NOMO-1 treated with dmso at 0.1 percent for 144 hours (cell line): Measurements from ENCODE around the gene FHOD3.

Experiments used
- DNase-seq: peaks from one replicate; lab custom pipeline; 2025; ENCODE audit not compliant: unreplicated experiment; lab: John Stamatoyannopoulos, UW

The FHOD3 gene

GRCh38 chr18:36509646-36510197, 212.2 kb downstream of the FHOD3 start:
- no peak for DNase-seq

- DNase-seq, result no peak
Measured at GRCh38 chr18:36511791-36512352, 214.4 kb downstream of the FHOD3 start.

- DNase-seq, result no peak
Measured at GRCh38 chr18:36513556-36513955, 216.0 kb downstream of the FHOD3 start.

GRCh38 chr18:36514778-36515177, 217.3 kb downstream of the FHOD3 start:
- no peak for DNase-seq

- DNase-seq, result no peak
Measured at GRCh38 chr18:36516258-36516657, 218.7 kb downstream of the FHOD3 start.

GRCh38 chr18:36516726-36517125, 219.2 kb downstream of the FHOD3 start:
- no peak for DNase-seq

- DNase-seq, result no peak
Measured at GRCh38 chr18:36518839-36519238, 221.3 kb downstream of the FHOD3 start.

- no peak for DNase-seq
Measured at GRCh38 chr18:36519358-36519757, 221.8 kb downstream of the FHOD3 start.

GRCh38 chr18:36522509-36522908, 225.0 kb downstream of the FHOD3 start:
- no peak for DNase-seq

GRCh38 chr18:36525913-36526312, 228.4 kb downstream of the FHOD3 start:
- DNase-seq, result no peak

- no peak for DNase-seq
Measured at GRCh38 chr18:36526611-36527010, 229.1 kb downstream of the FHOD3 start.

GRCh38 chr18:36527051-36527450, 229.5 kb downstream of the FHOD3 start:
- no peak for DNase-seq

GRCh38 chr18:36527740-36528455, 230.4 kb downstream of the FHOD3 start:
- DNase-seq, result no peak

- DNase-seq, result no peak
Measured at GRCh38 chr18:36529747-36530146, 232.2 kb downstream of the FHOD3 start.

GRCh38 chr18:36530676-36531405, 233.3 kb downstream of the FHOD3 start:
- DNase-seq, result no peak

GRCh38 chr18:36531636-36532035, 234.1 kb downstream of the FHOD3 start:
- DNase-seq, result no peak

GRCh38 chr18:36532394-36532793, 234.9 kb downstream of the FHOD3 start:
- DNase-seq, result no peak

GRCh38 chr18:36532815-36533214, 235.3 kb downstream of the FHOD3 start:
- no peak for DNase-seq

GRCh38 chr18:36533446-36534153, 236.1 kb downstream of the FHOD3 start:
- DNase-seq, result no peak

GRCh38 chr18:36534154-36534688, 236.7 kb downstream of the FHOD3 start:
- DNase-seq, result no peak
